WTC11 (cell line): ENCODE measurements around the gene MGAT4A. TPM values are rescaled to one million over a fixed set of nuclear protein-coding genes. Genes with fewer than 3 reads are reported as not detected.

Source experiments
- ATAC-seq: fragments of 200-7000 bp; cut with Tn5 transposase; 2 replicates; pipeline ENCODE4 v1.10.0; 2021; ENCODE audit warnings: mild to moderate bottlenecking, moderate library complexity
- CTCF ChIA-PET: fragments of 300-600 bp; sonication (Branson Sonifier 250); formaldehyde crosslinking; loops from one replicate; lab custom pipeline; 2021; ENCODE audit warnings: antibody characterized with exemption; lab: Charles Lee
- POLR2A ChIA-PET: fragments of 350-600 bp; sonication (Branson Sonifier 250); formaldehyde crosslinking; loops from one replicate; lab custom pipeline; 2021; ENCODE audit warnings: antibody characterized with exemption; lab: Charles Lee
- DNase-seq: peaks from one replicate; pipeline ENCODE4 v3.0.0; 2021; ENCODE audit warnings: low spot score
- H3K27ac Mint-ChIP-seq: 2 replicates; pipeline ENCODE4 v1.8.0; 2021; ENCODE audit warnings: mixed read lengths
- H3K27me3 Mint-ChIP-seq: 2 replicates; pipeline ENCODE4 v1.8.0; 2021; ENCODE audit warnings: low read depth, mild to moderate bottlenecking, moderate library complexity, mixed read lengths
- H3K36me3 Mint-ChIP-seq: 2 replicates; pipeline ENCODE4 v1.8.0; 2021; ENCODE audit warnings: mixed read lengths
- H3K4me1 Mint-ChIP-seq: 2 replicates; pipeline ENCODE4 v1.8.0; 2022; ENCODE audit warnings: mixed read lengths
- H3K4me3 Mint-ChIP-seq: 2 replicates; pipeline ENCODE4 v1.8.0; 2021; ENCODE audit warnings: mild to moderate bottlenecking, moderate library complexity, mixed read lengths
- H3K9me3 Mint-ChIP-seq: 2 replicates; pipeline ENCODE4 v1.8.0; 2021; ENCODE audit warnings: mixed read lengths
- ATF2 ChIP-seq: sonication (generic); formaldehyde crosslinking; IDR thresholded peaks from 2 replicates; pipeline ENCODE4 v1.8.1; 2022; ENCODE audit warnings: low read depth, missing genetic modification reagents, borderline replicate concordance
- CREB1 ChIP-seq: sonication (generic); formaldehyde crosslinking; IDR thresholded peaks from 2 replicates; pipeline ENCODE4 v1.8.0; 2023; ENCODE audit warnings: mild to moderate bottlenecking, missing genetic modification reagents
- CREM ChIP-seq: sonication (generic); formaldehyde crosslinking; IDR thresholded peaks from 2 replicates; pipeline ENCODE4 v1.8.1; 2022; ENCODE audit warnings: mild to moderate bottlenecking, missing genetic modification reagents, moderate library complexity
- FOXJ3 ChIP-seq: sonication (generic); formaldehyde crosslinking; IDR thresholded peaks from 2 replicates; pipeline ENCODE4 v1.9.0; 2021; ENCODE audit warnings: missing genetic modification reagents, mild to moderate bottlenecking, borderline replicate concordance
- JUN ChIP-seq: sonication (generic); formaldehyde crosslinking; IDR thresholded peaks from 2 replicates; pipeline ENCODE4 v1.8.0; 2023; ENCODE audit warnings: mild to moderate bottlenecking, missing genetic modification reagents
- KAT7 ChIP-seq: sonication (generic); formaldehyde crosslinking; IDR thresholded peaks from 2 replicates; pipeline ENCODE4 v1.8.1; 2023; ENCODE audit warnings: missing genetic modification reagents, mild to moderate bottlenecking, borderline replicate concordance
- OVOL2 ChIP-seq: fragments of 250-450 bp; sonication (Bioruptor Pico); IDR thresholded peaks from 2 replicates; pipeline ENCODE4 v1.9.0; 2021; ENCODE audit warnings: mild to moderate bottlenecking, borderline replicate concordance
- PRRX2 ChIP-seq: fragments of 250-450 bp; sonication (Bioruptor Pico); IDR thresholded peaks from 2 replicates; pipeline ENCODE4 v1.8.0; 2021; ENCODE audit warnings: mild to moderate bottlenecking
- SOX15 ChIP-seq: fragments of 250-450 bp; sonication (Bioruptor Pico); IDR thresholded peaks from 2 replicates; pipeline ENCODE4 v1.9.0; 2021; ENCODE audit warnings: mild to moderate bottlenecking
- TEAD4 ChIP-seq: sonication (generic); formaldehyde crosslinking; IDR thresholded peaks from 2 replicates; pipeline ENCODE4 v1.8.0; 2022; ENCODE audit warnings: mild to moderate bottlenecking, missing genetic modification reagents
- ZBTB21 ChIP-seq: sonication (generic); formaldehyde crosslinking; IDR thresholded peaks from 2 replicates; pipeline ENCODE4 v1.8.1; 2023; ENCODE audit warnings: mild to moderate bottlenecking, missing genetic modification reagents, borderline replicate concordance
- ZNF121 ChIP-seq: sonication (generic); formaldehyde crosslinking; IDR thresholded peaks from 2 replicates; pipeline ENCODE4 v1.8.0; 2023; ENCODE audit warnings: missing genetic modification reagents
- ZNF219 ChIP-seq: sonication (generic); formaldehyde crosslinking; IDR thresholded peaks from 2 replicates; pipeline ENCODE4 v1.8.0; 2023; ENCODE audit warnings: missing genetic modification reagents, mild to moderate bottlenecking, borderline replicate concordance
- ZNF396 ChIP-seq: fragments of 250-450 bp; sonication (Bioruptor Pico); IDR thresholded peaks from 2 replicates; pipeline ENCODE4 v1.8.0; 2021; ENCODE audit warnings: mild to moderate bottlenecking, moderate library complexity, borderline replicate concordance
- ZNF416 ChIP-seq: fragments of 250-450 bp; sonication (Bioruptor Pico); IDR thresholded peaks from 2 replicates; pipeline ENCODE4 v1.9.0; 2021; ENCODE audit warnings: mild to moderate bottlenecking, inconsistent platforms
- ZNF423 ChIP-seq: fragments of 250-450 bp; sonication (Bioruptor Pico); IDR thresholded peaks from 2 replicates; pipeline ENCODE4 v2.1.2; 2022; ENCODE audit warnings: mild to moderate bottlenecking, moderate library complexity
- total RNA-seq: library from RNA; stranded (reverse); gene quantifications from 3 replicates; pipeline ENCODE4 v1.2.3, GENCODE V29; 2021
- TF ChIP-seq, protein P1 (sequence below): sonication (generic); formaldehyde crosslinking; IDR thresholded peaks from 2 replicates; pipeline ENCODE4 v1.8.1; 2023; ENCODE audit warnings: mild to moderate bottlenecking, missing genetic modification reagents, moderate library complexity
- TF ChIP-seq, protein P2 (sequence below): fragments of 250-450 bp; sonication (Bioruptor Pico); IDR thresholded peaks from 2 replicates; pipeline ENCODE4 v2.1.2; 2022; ENCODE audit warnings: mild to moderate bottlenecking, moderate library complexity
- TF ChIP-seq, protein P3 (sequence below): sonication (generic); formaldehyde crosslinking; IDR thresholded peaks from 2 replicates; pipeline ENCODE4 v1.8.0; 2022; ENCODE audit warnings: missing genetic modification reagents

MGAT4A gene
- total RNA-seq, 1 experiment from 2014 or later, result 6.7 TPM

GRCh38 chr2:98674233-98674964, 56.5 kb downstream of the MGAT4A start:
- H3K4me3 Mint-ChIP-seq, result no peak overlapping the region
- DNase-seq (no peak), ATAC-seq (no peak)
- H3K9me3 Mint-ChIP-seq, result peaks cover 38% of the 10 kb centered on the region
- ChIA-PET POLR2A (no interaction called here), CTCF (interaction anchor here (1.4 kb wide), 1 partner anchor 25 kb away, joined by 4 read pairs; no protein-coding TSS in a partner anchor)
- no peaks in the 10 kb centered on the region; the same call in 1 of the 2 replicates for H3K27me3 Mint-ChIP-seq
- no peak overlapping the region for H3K27ac Mint-ChIP-seq
- no peaks in the 10 kb centered on the region for H3K4me1 Mint-ChIP-seq
- peaks cover 22% of the 10 kb centered on the region for H3K36me3 Mint-ChIP-seq
- TF ChIP-seq ZNF396 (CRISPR knock-in tag), result no peak
- no peak for TF ChIP-seq CREB1
- no peak for TF ChIP-seq ZBTB21 (CRISPR knock-in tag)
- TF ChIP-seq OVOL2, result no peak
- no peak for TF ChIP-seq KAT7 (CRISPR knock-in tag)
- no peak for TF ChIP-seq JUN (CRISPR knock-in tag)
- TF ChIP-seq, protein P1, sequence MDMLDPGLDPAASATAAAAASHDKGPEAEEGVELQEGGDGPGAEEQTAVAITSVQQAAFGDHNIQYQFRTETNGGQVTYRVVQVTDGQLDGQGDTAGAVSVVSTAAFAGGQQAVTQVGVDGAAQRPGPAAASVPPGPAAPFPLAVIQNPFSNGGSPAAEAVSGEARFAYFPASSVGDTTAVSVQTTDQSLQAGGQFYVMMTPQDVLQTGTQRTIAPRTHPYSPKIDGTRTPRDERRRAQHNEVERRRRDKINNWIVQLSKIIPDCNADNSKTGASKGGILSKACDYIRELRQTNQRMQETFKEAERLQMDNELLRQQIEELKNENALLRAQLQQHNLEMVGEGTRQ, result no peak
- no peak for TF ChIP-seq SOX15 (CRISPR knock-in tag)
- TF ChIP-seq, protein P2, sequence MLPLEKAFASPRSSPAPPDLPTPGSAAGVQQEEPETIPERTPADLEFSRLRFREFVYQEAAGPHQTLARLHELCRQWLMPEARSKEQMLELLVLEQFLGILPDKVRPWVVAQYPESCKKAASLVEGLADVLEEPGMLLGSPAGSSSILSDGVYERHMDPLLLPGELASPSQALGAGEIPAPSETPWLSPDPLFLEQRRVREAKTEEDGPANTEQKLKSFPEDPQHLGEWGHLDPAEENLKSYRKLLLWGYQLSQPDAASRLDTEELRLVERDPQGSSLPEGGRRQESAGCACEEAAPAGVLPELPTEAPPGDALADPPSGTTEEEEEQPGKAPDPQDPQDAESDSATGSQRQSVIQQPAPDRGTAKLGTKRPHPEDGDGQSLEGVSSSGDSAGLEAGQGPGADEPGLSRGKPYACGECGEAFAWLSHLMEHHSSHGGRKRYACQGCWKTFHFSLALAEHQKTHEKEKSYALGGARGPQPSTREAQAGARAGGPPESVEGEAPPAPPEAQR (CRISPR knock-in tag), result no peak
- no peak for TF ChIP-seq FOXJ3 (CRISPR knock-in tag)

- ATAC-seq (no peak), DNase-seq (no peak)
- H3K36me3 Mint-ChIP-seq, result peaks cover 30% of the 10 kb centered on the region
- no peaks in the 10 kb centered on the region; the same call in 1 of the 2 replicates for H3K27me3 Mint-ChIP-seq
- peaks cover 60% of the 10 kb centered on the region for H3K9me3 Mint-ChIP-seq
- no peak overlapping the region for H3K27ac Mint-ChIP-seq
- TF ChIP-seq ZNF121 (no peak), ZNF423 (CRISPR knock-in tag) (no peak), ZNF219 (no peak), CREM (CRISPR knock-in tag) (no peak), ZNF416 (CRISPR knock-in tag) (no peak), PRRX2 (CRISPR knock-in tag) (no peak), ATF2 (no peak), TEAD4 (CRISPR knock-in tag) (no peak)
- TF ChIP-seq, protein P3, sequence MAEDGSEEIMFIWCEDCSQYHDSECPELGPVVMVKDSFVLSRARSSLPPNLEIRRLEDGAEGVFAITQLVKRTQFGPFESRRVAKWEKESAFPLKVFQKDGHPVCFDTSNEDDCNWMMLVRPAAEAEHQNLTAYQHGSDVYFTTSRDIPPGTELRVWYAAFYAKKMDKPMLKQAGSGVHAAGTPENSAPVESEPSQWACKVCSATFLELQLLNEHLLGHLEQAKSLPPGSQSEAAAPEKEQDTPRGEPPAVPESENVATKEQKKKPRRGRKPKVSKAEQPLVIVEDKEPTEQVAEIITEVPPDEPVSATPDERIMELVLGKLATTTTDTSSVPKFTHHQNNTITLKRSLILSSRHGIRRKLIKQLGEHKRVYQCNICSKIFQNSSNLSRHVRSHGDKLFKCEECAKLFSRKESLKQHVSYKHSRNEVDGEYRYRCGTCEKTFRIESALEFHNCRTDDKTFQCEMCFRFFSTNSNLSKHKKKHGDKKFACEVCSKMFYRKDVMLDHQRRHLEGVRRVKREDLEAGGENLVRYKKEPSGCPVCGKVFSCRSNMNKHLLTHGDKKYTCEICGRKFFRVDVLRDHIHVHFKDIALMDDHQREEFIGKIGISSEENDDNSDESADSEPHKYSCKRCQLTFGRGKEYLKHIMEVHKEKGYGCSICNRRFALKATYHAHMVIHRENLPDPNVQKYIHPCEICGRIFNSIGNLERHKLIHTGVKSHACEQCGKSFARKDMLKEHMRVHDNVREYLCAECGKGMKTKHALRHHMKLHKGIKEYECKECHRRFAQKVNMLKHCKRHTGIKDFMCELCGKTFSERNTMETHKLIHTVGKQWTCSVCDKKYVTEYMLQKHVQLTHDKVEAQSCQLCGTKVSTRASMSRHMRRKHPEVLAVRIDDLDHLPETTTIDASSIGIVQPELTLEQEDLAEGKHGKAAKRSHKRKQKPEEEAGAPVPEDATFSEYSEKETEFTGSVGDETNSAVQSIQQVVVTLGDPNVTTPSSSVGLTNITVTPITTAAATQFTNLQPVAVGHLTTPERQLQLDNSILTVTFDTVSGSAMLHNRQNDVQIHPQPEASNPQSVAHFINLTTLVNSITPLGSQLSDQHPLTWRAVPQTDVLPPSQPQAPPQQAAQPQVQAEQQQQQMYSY (CRISPR knock-in tag), result no peak
- no peaks in the 10 kb centered on the region for H3K4me1 Mint-ChIP-seq
- CTCF ChIA-PET, result no interaction called here
- POLR2A ChIA-PET, result no interaction called here
- H3K4me3 Mint-ChIP-seq, result no peak overlapping the region
Measured at GRCh38 chr2:98669675-98670074, 61.3 kb downstream of the MGAT4A start.
